IPS-20b (cell line): ENCODE data around the gene GNPTAB.
"Not testable (repeated sequence)": the region's sequence is repeated elsewhere in the genome, so short reads cannot be mapped to it uniquely, and the experiment has no call there.

Experiments used
- H3K27ac ChIP-seq: one replicate; pipeline ENCODE4 v1.5.1; 2013; ENCODE audit warnings: low read length
- H3K27me3 ChIP-seq: 2 replicates; pipeline ENCODE4 v1.6.1; 2013; ENCODE audit warnings: mild to moderate bottlenecking, low read length, inconsistent platforms; ENCODE audit not compliant: insufficient read depth
- H3K36me3 ChIP-seq: 2 replicates; pipeline ENCODE4 v1.6.1; 2013; ENCODE audit warnings: low read depth, mild to moderate bottlenecking, inconsistent platforms, low read length, moderate library complexity; ENCODE audit not compliant: insufficient read depth
- H3K4me1 ChIP-seq: 2 replicates; pipeline ENCODE4 v1.6.1; 2013; ENCODE audit warnings: mild to moderate bottlenecking, control low read depth, inconsistent platforms, low read length, moderate library complexity; ENCODE audit not compliant: insufficient read depth
- H3K4me3 ChIP-seq: 2 replicates; pipeline ENCODE4 v1.5.1; 2013; ENCODE audit warnings: mild to moderate bottlenecking, low read length, inconsistent platforms
- H3K9ac ChIP-seq: 2 replicates; pipeline ENCODE4 v1.6.1; 2013; ENCODE audit warnings: low read depth, mild to moderate bottlenecking, inconsistent platforms, low read length, moderate library complexity
- H3K9me3 ChIP-seq: 2 replicates; pipeline ENCODE4 v1.6.1; 2013; ENCODE audit warnings: mild to moderate bottlenecking, low read depth, low read length, inconsistent platforms; ENCODE audit not compliant: insufficient read depth

GNPTAB gene

GRCh38 chr12:101862245-101862644, 31.5 kb upstream of the GNPTAB start:
- H3K27me3 ChIP-seq: no peaks in the 10 kb centered on the region
- H3K9ac ChIP-seq: no peak overlapping the region
- peaks cover 5% of the 10 kb centered on the region; the same call in 1 of the 2 replicates for H3K4me1 ChIP-seq
- H3K4me3 ChIP-seq: no peak overlapping the region
- H3K36me3 ChIP-seq: no peaks in the 10 kb centered on the region
- no peaks in the 10 kb centered on the region for H3K9me3 ChIP-seq
- H3K27ac ChIP-seq: no peak overlapping the region

DNA sequence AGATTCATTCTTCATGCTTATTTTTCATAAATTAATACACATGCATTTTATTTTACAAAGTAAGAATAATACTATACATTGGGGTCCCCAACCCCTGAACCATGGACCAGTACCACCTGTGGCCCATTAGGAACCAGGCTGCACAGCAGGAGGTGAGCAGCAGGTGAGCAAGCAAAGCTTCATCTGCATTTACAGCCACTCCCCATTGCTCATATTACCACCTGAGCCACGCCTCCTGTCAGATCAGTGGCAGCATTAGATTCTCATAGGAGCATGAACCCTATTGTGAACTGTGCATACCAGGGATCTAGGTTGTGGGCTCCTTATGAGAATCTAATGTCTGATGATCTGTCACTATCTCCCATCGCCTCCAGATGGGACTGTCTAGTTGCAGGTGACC, 30.9 kb upstream of the GNPTAB start:
- H3K27me3 ChIP-seq, H3K9ac ChIP-seq, H3K4me1 ChIP-seq: not testable (repeated sequence)

GRCh38 chr12:101859664-101860607, 29.2 kb upstream of the GNPTAB start:
- Histone ChIP-seq H3K4me3 (no peak overlapping the region), H3K9me3 (no peaks in the 10 kb centered on the region), H3K27me3 (no peaks in the 10 kb centered on the region), H3K27ac (no peak overlapping the region), H3K9ac (no peak overlapping the region), H3K36me3 (no peaks in the 10 kb centered on the region), H3K4me1 (peaks cover 5% of the 10 kb centered on the region; the same call in 1 of the 2 replicates)

More for the DNA sequence above, 30.9 kb upstream of the GNPTAB start:
- H3K4me3 ChIP-seq, H3K36me3 ChIP-seq, H3K9me3 ChIP-seq, H3K27ac ChIP-seq: not testable (repeated sequence)

GRCh38 chr12:101858361-101858760, 27.6 kb upstream of the GNPTAB start:
- Histone ChIP-seq H3K36me3 (no peaks in the 10 kb centered on the region), H3K4me3 (no peak overlapping the region), H3K4me1 (peaks cover 5% of the 10 kb centered on the region; the same call in 1 of the 2 replicates), H3K9me3 (no peaks in the 10 kb centered on the region), H3K27ac (no peak overlapping the region), H3K27me3 (no peaks in the 10 kb centered on the region), H3K9ac (no peak overlapping the region)

- Histone ChIP-seq H3K36me3 (no peaks in the 10 kb centered on the region), H3K27ac (no peak overlapping the region), H3K4me1 (0 out of 2 replicates have a peak, but pooled peaks cover 1% of the 10 kb centered on the region), H3K4me3 (no peak overlapping the region), H3K9ac (no peak overlapping the region), H3K27me3 (no peaks in the 10 kb centered on the region), H3K9me3 (no peaks in the 10 kb centered on the region)
Observed at GRCh38 chr12:101857043-101857558, 26.3 kb upstream of the GNPTAB start.

DNA sequence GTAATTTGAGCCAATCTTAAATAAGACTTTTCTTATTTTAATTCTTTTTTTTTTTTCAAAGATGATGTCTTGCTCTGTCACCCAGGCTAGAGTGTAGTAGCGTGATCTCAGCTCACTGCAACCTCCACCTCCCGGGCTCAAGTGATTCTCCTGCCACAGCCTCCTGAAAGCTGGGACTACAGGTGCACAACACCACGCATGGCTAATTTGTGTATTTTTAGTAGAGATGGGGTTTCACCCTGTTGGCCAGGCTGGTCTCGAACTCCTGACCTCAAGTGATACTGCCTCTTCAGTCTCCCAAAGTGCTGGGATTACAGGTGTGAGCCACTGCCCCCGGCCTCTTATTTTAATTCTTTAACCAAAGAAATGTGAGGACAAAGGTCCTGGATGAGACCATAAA, 25.9 kb upstream of the GNPTAB start:
- H3K4me1 ChIP-seq, H3K27me3 ChIP-seq, H3K9ac ChIP-seq, H3K36me3 ChIP-seq, H3K9me3 ChIP-seq, H3K4me3 ChIP-seq, H3K27ac ChIP-seq: not testable (repeated sequence)

GRCh38 chr12:101855976-101856375, 25.2 kb upstream of the GNPTAB start:
- Histone ChIP-seq H3K4me3 (no peak overlapping the region), H3K36me3 (no peaks in the 10 kb centered on the region), H3K27ac (no peak overlapping the region), H3K9ac (no peak overlapping the region), H3K9me3 (no peaks in the 10 kb centered on the region), H3K27me3 (no peaks in the 10 kb centered on the region), H3K4me1 (no peaks in the 10 kb centered on the region)

DNA sequence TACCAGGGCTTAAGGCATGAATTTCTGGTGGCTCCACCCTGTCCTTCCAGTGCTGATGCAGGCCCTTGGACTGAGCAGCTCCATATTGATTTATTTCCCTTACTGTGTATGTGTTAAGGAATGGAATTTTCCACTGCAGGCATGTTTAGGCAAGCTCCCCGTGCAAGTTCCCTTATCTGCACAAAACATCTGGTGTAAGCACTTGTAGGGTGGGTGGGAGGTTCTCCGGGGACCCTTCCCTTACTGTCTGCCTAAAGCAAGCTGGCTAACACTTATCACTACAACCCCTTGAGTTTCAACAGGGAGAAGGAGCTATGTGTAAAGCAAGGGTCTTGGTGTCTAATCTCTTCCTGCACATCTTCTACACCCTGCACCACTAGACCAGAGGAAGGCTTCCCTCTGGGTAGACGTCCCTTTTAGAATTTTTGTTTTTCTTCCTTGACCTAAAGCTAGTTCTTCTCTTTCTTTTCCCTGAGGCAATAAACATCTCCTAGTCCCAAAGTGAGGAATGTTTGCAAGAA, 24.7 kb upstream of the GNPTAB start:
- Histone ChIP-seq H3K36me3 (no peaks in the 10 kb centered on the region), H3K9ac (no peak overlapping the region), H3K9me3 (no peaks in the 10 kb centered on the region), H3K27me3 (no peaks in the 10 kb centered on the region), H3K27ac (no peak overlapping the region), H3K4me1 (no peaks in the 10 kb centered on the region), H3K4me3 (no peak overlapping the region)

GRCh38 chr12:101854747-101855146, 24.0 kb upstream of the GNPTAB start:
- Histone ChIP-seq H3K4me1 (no peaks in the 10 kb centered on the region), H3K9me3 (no peaks in the 10 kb centered on the region), H3K9ac (no peak overlapping the region), H3K4me3 (no peak overlapping the region), H3K36me3 (no peaks in the 10 kb centered on the region), H3K27ac (no peak overlapping the region), H3K27me3 (no peaks in the 10 kb centered on the region)

DNA sequence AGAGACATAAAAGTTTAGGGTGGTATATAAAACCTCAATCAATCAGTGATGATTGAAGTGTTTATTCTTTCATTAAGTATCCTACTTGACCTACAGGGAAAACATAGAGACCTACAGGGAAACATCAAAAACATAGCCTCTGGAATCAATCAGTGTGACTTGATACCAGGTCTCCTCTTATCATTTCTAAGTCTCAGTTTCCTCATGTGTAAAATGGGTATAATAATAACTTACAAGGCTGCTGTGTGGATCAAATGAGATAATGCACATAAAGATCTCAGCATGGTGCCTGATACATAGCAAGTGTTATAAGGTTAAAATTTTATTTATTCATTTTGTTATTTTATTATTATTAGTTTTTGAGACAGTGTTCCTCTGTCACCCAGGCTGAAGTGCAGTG, 22.2 kb upstream of the GNPTAB start:
- H3K27me3 ChIP-seq: no peaks in the 10 kb centered on the region
- H3K36me3 ChIP-seq: no peaks in the 10 kb centered on the region
- no peak overlapping the region for H3K9ac ChIP-seq
- H3K27ac ChIP-seq: no peak overlapping the region
- no peak overlapping the region for H3K4me3 ChIP-seq
- H3K4me1 ChIP-seq: no peaks in the 10 kb centered on the region
- H3K9me3 ChIP-seq: no peaks in the 10 kb centered on the region

- no peaks in the 10 kb centered on the region for H3K4me1 ChIP-seq
- H3K27me3 ChIP-seq: no peaks in the 10 kb centered on the region
- H3K4me3 ChIP-seq: no peak overlapping the region
- H3K36me3 ChIP-seq: no peaks in the 10 kb centered on the region
- no peak overlapping the region for H3K9ac ChIP-seq
- H3K9me3 ChIP-seq: no peaks in the 10 kb centered on the region
- H3K27ac ChIP-seq: no peak overlapping the region
Observed at GRCh38 chr12:101850199-101850598, 19.4 kb upstream of the GNPTAB start.

- no peaks in the 10 kb centered on the region for H3K36me3 ChIP-seq
- no peaks in the 10 kb centered on the region for H3K27me3 ChIP-seq
- H3K4me3 ChIP-seq: no peak overlapping the region
- no peak overlapping the region for H3K27ac ChIP-seq
- H3K4me1 ChIP-seq: no peaks in the 10 kb centered on the region
- no peak overlapping the region for H3K9ac ChIP-seq
- no peaks in the 10 kb centered on the region for H3K9me3 ChIP-seq
Observed at GRCh38 chr12:101847325-101847724, 16.6 kb upstream of the GNPTAB start.
